ENCODE measurements around the gene DLK1.

The DLK1 gene

DNA sequence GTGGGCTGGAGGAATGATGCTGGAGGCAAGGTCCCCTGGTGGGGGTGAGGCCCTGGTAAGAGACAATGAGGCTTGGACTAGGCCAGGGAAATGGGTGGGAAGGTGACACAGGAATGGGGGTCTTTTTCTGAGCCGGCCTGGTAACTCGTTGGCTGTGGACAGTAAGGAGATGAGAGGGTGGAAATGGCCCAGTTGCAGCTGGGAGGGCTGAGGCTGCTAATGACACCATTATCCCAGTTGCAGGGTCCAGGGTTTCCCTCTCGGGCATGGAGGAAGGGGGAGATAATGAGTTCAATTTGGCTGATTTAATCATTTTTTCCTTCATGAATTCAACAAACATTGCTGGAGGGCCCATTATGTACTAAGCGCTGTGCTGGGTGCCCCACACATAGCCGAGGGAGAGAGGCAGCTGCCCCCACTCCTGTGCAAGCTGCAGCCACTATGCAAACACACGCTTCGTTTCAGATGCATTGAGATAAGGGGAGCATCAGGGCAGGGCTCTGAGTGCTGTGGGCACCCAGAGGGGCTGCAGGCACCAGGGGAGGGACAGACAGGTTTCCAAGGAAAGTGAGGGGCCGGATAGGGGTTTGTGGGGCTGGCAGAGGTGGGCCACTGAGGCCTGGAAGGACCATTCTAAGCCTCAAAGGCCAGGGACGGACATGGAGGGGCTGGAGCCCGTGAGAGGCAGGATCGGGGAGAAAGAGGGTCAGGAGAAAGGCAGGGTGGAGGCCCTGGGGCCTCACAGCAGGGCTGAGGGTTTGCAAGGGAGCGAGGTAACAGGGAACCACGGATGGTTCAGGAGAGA lies 56.0 kb downstream of the DLK1 start:
- no peaks in the 10 kb centered on the region for H4K20me1 ChIP-seq (ENCODE audit: insufficient read depth, low read length)
- no peaks in the 10 kb centered on the region for H3K9me2 ChIP-seq (replicated peaks; ENCODE audit: insufficient read depth, low read length)
- H3K79me2 ChIP-seq (ENCODE audit: low read length) = no peaks in the 10 kb centered on the region
- H3K9me3 ChIP-seq (replicated peaks; ENCODE audit: insufficient read depth, low read length) = no peaks in the 10 kb centered on the region
- H3K4me3 ChIP-seq (ENCODE audit: low read length) = no peak overlapping the region
- TF ChIP-seq EZH2phosphoT487 (IDR thresholded peaks at IDR 0.05; ENCODE audit: low read length) = no peak
- no peak overlapping the region for H2AFZ ChIP-seq (ENCODE audit: low read length)
- no peak overlapping the region for H3K9ac ChIP-seq (ENCODE audit: low read length)
- H3K36me3 ChIP-seq (replicated peaks; ENCODE audit: insufficient read depth, low read length) = no peaks in the 10 kb centered on the region
- no peak overlapping the region for H3K27ac ChIP-seq (ENCODE audit: low read length)
- H3K27me3 ChIP-seq (replicated peaks; ENCODE audit: insufficient read depth, low read length) = peaks cover 25% of the 10 kb centered on the region
- no peak for DNase-seq
- no peaks in the 10 kb centered on the region for H3K4me1 ChIP-seq (ENCODE audit: low read length)
- no peaks in the 10 kb centered on the region for H3F3A ChIP-seq (ENCODE audit: insufficient read depth, low read length)
- no peak overlapping the region for H3K4me2 ChIP-seq (ENCODE audit: low read depth, low read length)

DNA sequence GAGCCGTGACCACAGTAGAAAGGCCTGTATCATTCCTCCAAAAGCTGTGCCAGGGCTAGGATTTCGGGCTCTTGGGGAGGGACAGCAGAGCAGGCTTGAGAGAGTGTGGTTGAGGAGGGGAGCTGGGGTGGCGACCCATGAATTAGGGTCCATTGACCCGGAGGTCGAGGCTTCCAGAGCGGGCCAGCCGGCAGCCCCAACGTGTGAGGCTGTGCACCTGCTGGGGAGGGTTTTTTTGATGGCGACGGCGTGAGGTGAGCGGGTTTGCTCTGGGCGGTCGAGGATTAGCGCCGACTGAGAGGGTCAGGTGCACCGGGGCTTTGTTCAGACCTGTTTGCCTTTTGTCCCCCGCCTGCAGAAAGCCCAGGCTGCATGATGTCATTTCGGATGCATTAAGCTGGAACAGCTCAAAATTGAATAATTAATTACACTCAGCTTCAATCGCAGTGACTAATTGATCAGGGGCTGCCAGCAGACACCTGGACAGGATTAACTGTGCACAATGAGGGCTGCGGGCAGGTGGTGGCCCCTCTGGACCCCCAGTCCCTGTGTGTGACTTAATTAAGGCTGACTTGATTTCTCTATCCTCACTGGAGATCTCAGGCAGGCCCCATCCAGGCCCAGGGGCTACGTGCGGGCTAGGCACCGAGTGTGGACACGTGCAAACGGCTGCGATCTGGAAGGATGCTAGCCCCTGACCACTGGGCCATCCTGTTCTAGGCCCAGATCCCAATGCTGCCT lies 57.1 kb downstream of the DLK1 start:
- H3K36me3 ChIP-seq (replicated peaks; ENCODE audit: insufficient read depth, low read length) = no peaks in the 10 kb centered on the region
- no peak overlapping the region for H3K4me3 ChIP-seq (ENCODE audit: low read length)
- H3K27me3 ChIP-seq (replicated peaks; ENCODE audit: insufficient read depth, low read length) = peaks cover 17% of the 10 kb centered on the region
- no peaks in the 10 kb centered on the region for H3K4me1 ChIP-seq (ENCODE audit: low read length)
- H4K20me1 ChIP-seq (ENCODE audit: insufficient read depth, low read length) = no peaks in the 10 kb centered on the region
- no peaks in the 10 kb centered on the region for H3F3A ChIP-seq (ENCODE audit: insufficient read depth, low read length)
- H2AFZ ChIP-seq (ENCODE audit: low read length) = no peak overlapping the region
- no peaks in the 10 kb centered on the region for H3K79me2 ChIP-seq (ENCODE audit: low read length)
- no peaks in the 10 kb centered on the region for H3K9me3 ChIP-seq (replicated peaks; ENCODE audit: insufficient read depth, low read length)
- no peaks in the 10 kb centered on the region for H3K9me2 ChIP-seq (replicated peaks; ENCODE audit: insufficient read depth, low read length)
- no peak overlapping the region for H3K4me2 ChIP-seq (ENCODE audit: low read depth, low read length)
- DNase-seq = no peak
- H3K9ac ChIP-seq (ENCODE audit: low read length) = no peak overlapping the region
- H3K27ac ChIP-seq (ENCODE audit: low read length) = no peak overlapping the region
- TF ChIP-seq EZH2 (optimal IDR thresholded peaks at IDR 0.05; ENCODE audit: low read depth, low read length) (no peak), EZH2phosphoT487 (IDR thresholded peaks at IDR 0.05; ENCODE audit: low read length) (no peak)
- TF ChIP-seq, protein P1, sequence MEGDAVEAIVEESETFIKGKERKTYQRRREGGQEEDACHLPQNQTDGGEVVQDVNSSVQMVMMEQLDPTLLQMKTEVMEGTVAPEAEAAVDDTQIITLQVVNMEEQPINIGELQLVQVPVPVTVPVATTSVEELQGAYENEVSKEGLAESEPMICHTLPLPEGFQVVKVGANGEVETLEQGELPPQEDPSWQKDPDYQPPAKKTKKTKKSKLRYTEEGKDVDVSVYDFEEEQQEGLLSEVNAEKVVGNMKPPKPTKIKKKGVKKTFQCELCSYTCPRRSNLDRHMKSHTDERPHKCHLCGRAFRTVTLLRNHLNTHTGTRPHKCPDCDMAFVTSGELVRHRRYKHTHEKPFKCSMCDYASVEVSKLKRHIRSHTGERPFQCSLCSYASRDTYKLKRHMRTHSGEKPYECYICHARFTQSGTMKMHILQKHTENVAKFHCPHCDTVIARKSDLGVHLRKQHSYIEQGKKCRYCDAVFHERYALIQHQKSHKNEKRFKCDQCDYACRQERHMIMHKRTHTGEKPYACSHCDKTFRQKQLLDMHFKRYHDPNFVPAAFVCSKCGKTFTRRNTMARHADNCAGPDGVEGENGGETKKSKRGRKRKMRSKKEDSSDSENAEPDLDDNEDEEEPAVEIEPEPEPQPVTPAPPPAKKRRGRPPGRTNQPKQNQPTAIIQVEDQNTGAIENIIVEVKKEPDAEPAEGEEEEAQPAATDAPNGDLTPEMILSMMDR (IDR thresholded peaks at IDR 0.05; ENCODE audit: low read length) = no peak

DNA sequence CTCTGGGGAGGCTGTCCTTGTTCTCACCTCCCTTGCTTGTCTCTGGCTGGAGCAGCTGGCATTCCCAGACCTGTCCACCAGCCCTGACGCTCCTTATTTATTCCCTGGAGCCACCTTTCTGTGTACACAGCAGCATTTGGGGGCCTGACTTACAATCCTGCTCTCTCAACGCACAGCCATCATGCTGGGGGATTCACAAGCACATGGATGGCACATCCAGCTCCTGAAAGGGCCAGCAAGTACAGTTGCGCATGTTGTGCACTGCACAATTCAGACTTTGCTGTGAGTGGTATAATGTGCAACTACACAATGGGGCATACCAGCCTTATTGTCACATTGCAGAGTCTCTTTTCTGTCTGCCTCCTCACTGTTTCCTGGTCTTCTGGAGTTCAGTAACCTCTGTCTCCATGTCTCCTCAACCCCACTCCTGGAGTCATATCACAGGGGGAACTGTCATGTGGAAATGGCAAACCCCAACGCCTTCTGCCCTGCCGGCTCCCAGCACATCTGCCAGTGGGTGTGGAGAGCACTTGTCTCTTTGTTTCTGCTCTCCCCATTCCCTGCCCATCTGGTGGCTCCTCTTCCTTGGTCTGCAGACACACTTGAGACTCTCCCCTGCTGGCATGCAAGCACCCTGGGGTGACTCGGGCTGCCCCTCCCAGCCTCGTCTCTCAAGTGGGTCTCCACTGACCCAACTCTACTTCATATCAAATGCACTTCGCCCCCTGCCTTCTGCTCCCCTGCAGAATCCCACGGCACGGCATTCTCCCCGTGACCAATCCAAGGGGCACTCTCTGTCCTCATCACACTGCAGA lies 58.0 kb downstream of the DLK1 start:
- no peaks in the 10 kb centered on the region for H3K36me3 ChIP-seq (replicated peaks; ENCODE audit: insufficient read depth, low read length)
- H3K9me3 ChIP-seq (replicated peaks; ENCODE audit: insufficient read depth, low read length) = no peaks in the 10 kb centered on the region
- no peak overlapping the region for H3K4me3 ChIP-seq (ENCODE audit: low read length)
- H3K27ac ChIP-seq (ENCODE audit: low read length) = no peak overlapping the region
- H2AFZ ChIP-seq (ENCODE audit: low read length) = no peak overlapping the region
- peaks cover 20% of the 10 kb centered on the region for H3K27me3 ChIP-seq (replicated peaks; ENCODE audit: insufficient read depth, low read length)
- no peaks in the 10 kb centered on the region for H3K9me2 ChIP-seq (replicated peaks; ENCODE audit: insufficient read depth, low read length)
- H3K4me1 ChIP-seq (ENCODE audit: low read length) = no peaks in the 10 kb centered on the region
- H3K9ac ChIP-seq (ENCODE audit: low read length) = no peak overlapping the region
- H3K4me2 ChIP-seq (ENCODE audit: low read depth, low read length) = no peak overlapping the region
- DNase-seq = no peak
- no peak for TF ChIP-seq EZH2 (optimal IDR thresholded peaks at IDR 0.05; ENCODE audit: low read depth, low read length)
- TF ChIP-seq EZH2phosphoT487 (IDR thresholded peaks at IDR 0.05; ENCODE audit: low read length) = no peak
- TF ChIP-seq, protein P1 (IDR thresholded peaks at IDR 0.05; ENCODE audit: low read length) = no peak
- no peaks in the 10 kb centered on the region for H4K20me1 ChIP-seq (ENCODE audit: insufficient read depth, low read length)
- H3K79me2 ChIP-seq (ENCODE audit: low read length) = no peaks in the 10 kb centered on the region
- no peaks in the 10 kb centered on the region for H3F3A ChIP-seq (ENCODE audit: insufficient read depth, low read length)
